Endothelial cell of umbilical vein (primary cell): ENCODE measurements around the gene PSKH1. TPM values are rescaled to one million over a fixed set of nuclear protein-coding genes. Genes with fewer than 3 reads are reported as not detected.

Experiments
- BruUV-seq: library from RNA; stranded (reverse); fragments of 400-500 nt; replicated peaks from 2 replicates; lab custom pipeline; 2021; lab: Mats Ljungman, UMichigan
- CTCF ChIA-PET: fragments of 300-600, 350-600 bp; sonication (Branson Sonifier 250); formaldehyde crosslinking; loops from one replicate; lab custom pipeline; 2021; ENCODE audit warnings: antibody characterized with exemption, inconsistent platforms; lab: Charles Lee
- POLR2A ChIA-PET: fragments of 300-600, 350-600 bp; sonication (Branson Sonifier 250); formaldehyde crosslinking; loops from one replicate; lab custom pipeline; 2021; ENCODE audit warnings: antibody characterized with exemption, inconsistent platforms; lab: Charles Lee
- DNase-seq: peaks from one replicate; pipeline ENCODE4 v3.0.0-alpha.2; 2011; ENCODE audit warnings: low read depth, low spot score
- FAIRE-seq: peaks from 2 replicates; lab custom pipeline; 2011; peaks lifted over from hg19 to GRCh38; lab: Jason Lieb, UNC
- H2AFZ ChIP-seq: 2 replicates; pipeline ENCODE4 v1.6.0; 2012; ENCODE audit warnings: low read depth, low read length, control low read depth, inconsistent platforms
- H3K27ac ChIP-seq: 2 replicates; pipeline ENCODE4 v1.5.1; 2011; ENCODE audit warnings: low read depth, mild to moderate bottlenecking, control low read depth, low read length, moderate library complexity; ENCODE audit not compliant: insufficient read depth
- H3K27me3 ChIP-seq, 2 experiments: 2 replicates each; pipeline versions ENCODE4 v1.6.0 to v1.6.1; 2011; ENCODE audit warnings: low read length in 2 of 2, mixed read lengths in 1 of 2; ENCODE audit not compliant: control insufficient read depth in 2 of 2, insufficient read depth in 2 of 2
- H3K36me3 ChIP-seq, 2 experiments: 2 replicates in 1 of 2; 3 replicates in 1 of 2; pipeline ENCODE4 v1.5.1; 2011; ENCODE audit warnings: low read length in 2 of 2, mild to moderate bottlenecking in 1 of 2, moderate library complexity in 1 of 2; ENCODE audit not compliant: control insufficient read depth in 2 of 2, insufficient read depth in 2 of 2; ENCODE audit errors: extremely low read depth in 1 of 2
- H3K4me1 ChIP-seq: 3 replicates; pipeline ENCODE4 v1.5.1; 2011; ENCODE audit warnings: mild to moderate bottlenecking, low read length; ENCODE audit not compliant: control insufficient read depth, insufficient read depth; ENCODE audit errors: extremely low read depth
- H3K4me2 ChIP-seq: 2 replicates; pipeline ENCODE4 v1.6.1; 2011; ENCODE audit warnings: low read length, control low read depth, mixed read lengths; ENCODE audit not compliant: insufficient read depth
- H3K4me3 ChIP-seq, 3 experiments: fragments of 200-600 bp in 1 of 3; sonication (generic), shearing (Covaris generic) in 1 of 3; replicated peaks in 1 of 3; 2 replicates each; pipeline ENCODE4 v1.5.1; 2011 to 2016; ENCODE audit warnings: control low read depth in 3 of 3, low read length in 3 of 3, mild to moderate bottlenecking in 2 of 3, inconsistent platforms in 1 of 3, low read depth in 1 of 3, moderate library complexity in 1 of 3; ENCODE audit not compliant: insufficient read depth in 1 of 3
- H3K79me2 ChIP-seq: 2 replicates; pipeline ENCODE4 v1.6.0; 2012; ENCODE audit warnings: low read length, inconsistent platforms; ENCODE audit not compliant: control insufficient read depth, insufficient read depth
- H3K9ac ChIP-seq: replicated peaks from 2 replicates; pipeline ENCODE3; 2011; ENCODE audit warnings: low read length, control low read depth; ENCODE audit not compliant: insufficient read depth; ENCODE audit errors: extremely low read depth
- H3K9me1 ChIP-seq: replicated peaks from 3 replicates; pipeline ENCODE4 v1.6.0; 2011; ENCODE audit warnings: mild to moderate bottlenecking, low read length; ENCODE audit not compliant: control insufficient read depth, insufficient read depth; ENCODE audit errors: extremely low read depth
- H3K9me3 ChIP-seq: replicated peaks from 2 replicates; pipeline ENCODE4 v1.5.1; 2012; ENCODE audit warnings: low read length, inconsistent platforms; ENCODE audit not compliant: control insufficient read depth, insufficient read depth
- H4K20me1 ChIP-seq: replicated peaks from 2 replicates; pipeline ENCODE3; 2011; ENCODE audit warnings: mild to moderate bottlenecking, low read length; ENCODE audit not compliant: control insufficient read depth, insufficient read depth; ENCODE audit errors: extremely low read depth
- CTCF ChIP-seq, 2 donors: IDR thresholded peaks; 1 replicate in 1 of 2; 2 replicates in 1 of 2; pipeline ENCODE4 v1.5.1; 2011; ENCODE audit warnings: low read length in 2 of 2, mild to moderate bottlenecking in 2 of 2, moderate library complexity in 2 of 2, control low read depth in 1 of 2, inconsistent platforms in 1 of 2, low read depth in 1 of 2; ENCODE audit not compliant: insufficient read depth in 1 of 2; ENCODE audit errors: extremely low read depth in 1 of 2
- EZH2 ChIP-seq: IDR thresholded peaks from 2 replicates; pipeline ENCODE4 v1.6.1; 2012; ENCODE audit warnings: borderline replicate concordance, low read depth, mild to moderate bottlenecking, moderate library complexity, low read length, inconsistent platforms; ENCODE audit not compliant: severe bottlenecking
- JUN ChIP-seq: IDR thresholded peaks from 2 replicates; pipeline ENCODE4 v1.6.1; 2011; ENCODE audit warnings: borderline replicate concordance, low read depth; ENCODE audit not compliant: insufficient read length, insufficient read depth
- MAX ChIP-seq: IDR thresholded peaks from 2 replicates; pipeline ENCODE4 v1.6.1; 2011; ENCODE audit not compliant: insufficient read depth, insufficient read length
- MYC ChIP-seq: IDR thresholded peaks from one replicate; pipeline ENCODE4 v1.6.1; 2011; ENCODE audit warnings: mild to moderate bottlenecking, low read depth, low read length
- POLR2A ChIP-seq: IDR thresholded peaks from 2 replicates; pipeline ENCODE4 v1.6.1; 2012; ENCODE audit warnings: low read depth, mild to moderate bottlenecking, control low read depth, low read length
- dilution Hi-C: fragments of 300-500 bp; cut with MboI; formaldehyde crosslinking; loops from one replicate; pipeline ENCODE4 v1.15.0; 2019; ENCODE audit warnings: low sequenced_read_pairs; ENCODE audit not compliant: extremely low pct_ligation_motif_present
- intact Hi-C: fragments of 100-400 bp; cut with micrococcal nuclease; formaldehyde crosslinking; loops from one replicate; pipeline ENCODE4 v1.10.0; 2022
- polyA plus RNA-seq, 4 experiments: library from polyadenylated mRNA; depleted of rRNA in 3 of 4; stranded (reverse) in 3 of 4; unstranded in 1 of 4; fragments of >200 nt; gene quantifications; 2 replicates each; pipeline versions ENCODE4 v1.2.1 to v1.2.3, GENCODE V29; 2011 to 2012; ENCODE audit warnings: missing spikeins in 1 of 4
- total RNA-seq: library from RNA; stranded (reverse); gene quantifications from 2 replicates; pipeline ENCODE4 v1.2.3, GENCODE V29; 2021

PSKH1 gene
- total and polyA plus RNA-seq, 2 donors (not counting 3 experiments of a cell fraction or from before 2014, with no cell fraction given): 25.9 to 42.6 TPM

- Histone ChIP-seq H3K79me2 (peaks cover 48% of the 10 kb centered on the region), H3K4me1 (no peaks in the 10 kb centered on the region), H3K9me1 (no peaks in the 10 kb centered on the region), H3K4me3 (no peak overlapping the region), H2AFZ (no peak overlapping the region), H3K27ac (no peak overlapping the region), H4K20me1 (peaks cover 2% of the 10 kb centered on the region), H3K4me2 (no peak overlapping the region), H3K9ac (no peak overlapping the region), H3K9me3 (no peaks in the 10 kb centered on the region), H3K27me3 (no peaks in the 10 kb centered on the region), H3K36me3 (peaks cover 18 to 47% of the 10 kb centered on the region in 2 experiments)
- dilution Hi-C loops: no loop called here
- ChIA-PET POLR2A (interaction anchor here (0.6 kb wide), 1 partner anchor 309 kb away, joined by 3 read pairs; no protein-coding TSS in a partner anchor), CTCF (interaction anchor here (1.0 to 4.5 kb wide), 5 partner anchors 20 to 344 kb away, joined by 3 to 64 read pairs (median 8); no protein-coding TSS in a partner anchor)
- TF ChIP-seq JUN: no peak
- peak; percentile 9 for TF ChIP-seq MYC
- TF ChIP-seq MAX: peak; percentile 63
- no peak for TF ChIP-seq POLR2A
- peak; percentile 30 to 57 for TF ChIP-seq CTCF (IDR thresholded peaks at IDR 0.05; ENCODE audit: extremely low read depth in 1 of 2, insufficient read depth in 1 of 2, low read depth in 1 of 2, low read length in 2 of 2)
- TF ChIP-seq EZH2: no peak
- no TSS peak for BruUV-seq
- FAIRE-seq: no peak
- intact Hi-C loops: loop anchor here (1.0 kb wide), 3 partner anchors 22 to 192 kb away; no protein-coding TSS in a partner anchor
- peak; percentile 40 for DNase-seq
Observed at GRCh38 chr16:67865318-67865717, 27.7 kb upstream of the PSKH1 start.
